Renal cortical epithelial cell (primary cell): ENCODE data around the gene PON2. TPM values are rescaled to one million over a fixed set of nuclear protein-coding genes. Genes with fewer than 3 reads are reported as not detected.

Experiments used
- DNase-seq: peaks from one replicate; pipeline ENCODE4 v3.0.0-alpha.2; 2011; ENCODE audit warnings: low read depth
- total RNA-seq: library from RNA; depleted of rRNA; stranded (reverse); fragments of >200 nt; gene quantifications from 2 replicates; pipeline ENCODE4 v1.2.3, GENCODE V29; 2014

The PON2 gene
- total RNA-seq, 1 donor from 2014 or later, result 250 TPM

DNA sequence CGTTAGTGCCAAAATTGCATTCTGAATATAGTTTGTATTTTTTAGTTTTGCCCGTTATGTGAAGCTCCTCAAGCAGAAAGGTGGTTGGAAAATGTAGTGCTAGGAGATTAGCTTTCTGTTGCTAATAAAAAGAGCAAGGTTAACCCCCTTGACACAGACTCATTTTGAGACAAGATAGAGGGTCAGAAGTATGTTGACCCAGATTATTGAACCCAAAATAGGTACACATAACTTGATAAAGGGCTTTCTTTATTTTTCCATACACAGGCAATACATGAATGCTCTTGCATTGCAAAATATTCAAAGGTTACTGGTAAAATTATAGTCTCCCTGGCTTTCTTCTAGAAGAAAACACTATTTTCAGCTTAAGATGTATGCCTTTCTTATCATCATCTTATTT is 10.0 kb upstream of the PON2 start:
- DNase-seq, result no peak

DNA sequence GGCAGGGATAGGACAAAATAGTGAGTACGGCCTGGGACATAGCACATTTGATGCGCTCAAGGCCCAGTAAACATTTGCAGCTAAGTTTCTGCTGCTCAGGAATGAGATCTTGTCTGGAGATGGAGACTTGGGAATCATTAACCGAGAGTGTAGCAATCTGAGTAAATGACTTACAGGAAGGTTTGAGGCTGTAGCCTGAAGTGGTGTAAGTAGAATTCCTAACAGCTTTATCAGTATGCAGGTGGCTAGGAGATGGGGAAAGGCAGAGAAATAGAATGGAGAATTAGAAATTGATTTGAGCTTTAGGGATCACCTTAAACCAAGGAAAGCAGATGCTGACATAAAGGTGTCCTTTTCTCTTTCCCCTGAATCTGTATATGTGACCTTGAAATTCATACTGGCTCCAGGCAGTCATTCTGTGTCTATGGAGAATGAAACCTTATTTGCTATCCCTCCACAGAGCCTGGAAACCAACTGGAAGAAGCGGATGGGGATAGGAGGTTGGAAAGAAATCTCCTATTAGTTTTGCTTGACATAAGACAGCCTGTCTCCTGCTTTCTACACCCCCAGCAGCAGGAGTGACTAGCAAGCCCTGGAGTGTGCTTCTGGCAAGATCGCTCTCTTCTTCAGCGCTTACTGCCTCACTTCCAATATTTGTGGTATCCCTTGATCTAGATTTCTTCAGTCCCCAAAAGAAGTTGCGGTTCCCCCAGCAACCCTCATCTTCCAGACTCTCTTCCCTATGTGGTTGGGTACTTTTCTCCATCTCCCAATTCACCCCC is 6.4 kb upstream of the PON2 start:
- peak; percentile 99 for DNase-seq

DNA sequence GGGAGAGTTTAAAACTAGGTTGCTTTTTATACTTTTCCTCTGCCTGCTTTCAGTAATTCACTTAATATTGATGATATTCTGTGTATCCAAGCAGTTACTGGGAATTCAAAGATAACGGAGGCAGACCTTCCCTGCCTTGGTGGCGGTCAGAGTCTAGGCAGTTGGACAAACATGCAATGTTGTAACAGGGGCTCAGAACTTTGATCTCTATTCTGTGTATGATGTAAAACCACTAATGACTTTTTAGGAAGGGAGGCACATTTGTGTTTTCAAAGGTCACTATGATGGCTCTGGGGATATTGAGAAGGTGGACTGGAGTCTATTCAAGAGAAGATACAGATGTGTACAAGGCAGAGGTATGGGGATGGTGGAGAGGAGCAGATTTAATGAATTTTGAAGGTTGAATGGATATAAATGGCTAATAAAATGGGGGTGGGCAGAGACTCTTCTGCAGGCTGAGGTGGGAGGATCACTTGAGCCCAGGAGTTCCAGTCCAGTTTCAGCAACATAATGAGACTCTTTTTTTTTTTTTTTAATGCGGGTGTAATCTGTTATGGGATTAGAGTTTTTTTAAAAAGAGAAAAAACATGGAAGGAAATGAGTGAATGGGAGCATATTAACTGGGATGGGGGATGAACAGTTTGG is 5.7 kb upstream of the PON2 start:
- peak; percentile 72 for DNase-seq

DNA sequence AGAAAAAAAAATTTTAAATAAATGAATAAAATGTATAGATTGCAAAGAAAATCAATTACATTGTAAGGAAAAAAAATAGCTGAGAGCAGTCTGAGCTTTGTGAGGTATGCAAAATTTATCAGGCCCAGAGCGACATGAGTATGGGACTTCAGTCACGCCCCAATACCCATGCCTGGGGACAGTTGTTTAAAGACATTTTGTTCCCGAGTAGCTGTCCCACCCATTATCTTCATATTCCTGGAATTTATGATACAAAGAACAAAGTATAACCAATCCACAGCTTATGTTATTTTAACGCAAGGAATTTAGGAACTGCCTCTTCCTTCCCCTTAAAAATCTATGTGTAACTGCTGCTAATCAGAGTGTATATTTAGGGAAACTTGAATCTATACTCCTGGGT is 1.6 kb upstream of the PON2 start:
- no peak for DNase-seq

GRCh38 chr7:95435422-95435780 is 573 bp upstream of the PON2 start:
- no peak for DNase-seq

GRCh38 chr7:95433952-95434556 is 774 bp downstream of the PON2 start:
- peak; percentile 79 for DNase-seq

DNA sequence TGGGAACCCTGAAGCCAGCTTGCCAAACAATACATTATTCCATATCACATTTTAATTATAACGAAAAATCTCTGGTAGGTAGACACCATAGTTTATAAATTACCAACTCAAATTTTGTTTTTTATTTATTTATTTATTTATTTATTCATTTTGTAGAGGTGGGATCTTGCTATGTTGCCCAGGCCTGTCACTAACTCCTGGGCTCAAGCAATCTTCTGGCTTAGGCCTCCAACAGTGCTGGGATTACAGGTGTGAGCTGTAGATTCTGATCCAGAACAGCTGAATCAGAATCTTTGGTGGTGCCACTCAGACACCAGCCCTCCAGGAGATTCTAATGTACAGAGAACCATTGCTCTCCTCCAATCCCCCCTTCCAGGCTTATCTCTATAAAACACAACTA is 1.7 kb downstream of the PON2 start:
- no peak for DNase-seq

- no peak for DNase-seq
These were observed 2.2 kb downstream of the PON2 start for GRCh38 chr7:95432606-95433005.

- DNase-seq, result peak; percentile 99
These were observed 4.0 kb downstream of the PON2 start for GRCh38 chr7:95430864-95431263.

DNA sequence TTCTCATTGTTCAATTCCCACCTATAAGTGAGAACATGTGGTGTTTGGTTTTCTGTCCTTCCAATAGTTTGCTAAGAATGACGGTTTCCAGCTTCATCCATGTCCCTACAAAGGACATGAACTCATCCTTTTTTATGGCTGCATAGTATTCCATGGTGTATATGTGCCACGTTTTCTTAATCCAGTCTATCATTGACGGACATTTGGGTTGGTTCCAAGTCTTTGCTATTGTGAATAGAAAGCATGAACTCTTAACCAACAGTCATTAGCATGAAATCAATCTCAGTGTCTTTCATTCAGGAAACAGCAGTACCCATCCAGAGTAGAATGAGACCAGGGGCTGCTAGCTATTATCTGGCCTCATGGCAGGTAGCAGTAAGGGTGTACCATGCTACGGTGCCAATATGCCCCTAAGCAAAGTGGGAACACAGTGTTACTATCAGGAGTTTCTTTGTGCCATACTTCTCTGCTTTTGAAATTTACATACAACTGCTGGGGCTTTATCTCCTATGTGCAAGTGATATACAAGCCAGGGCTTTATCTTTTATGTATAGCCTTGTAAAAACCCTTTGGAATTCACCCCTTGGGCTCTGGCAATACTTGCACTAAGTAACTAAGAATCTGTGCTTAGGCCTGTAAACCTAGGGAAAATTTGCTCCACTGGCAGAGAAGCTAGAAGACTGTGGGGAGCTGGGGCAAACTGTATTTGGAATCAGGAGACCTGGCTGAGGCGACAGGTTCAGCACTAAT is 5.4 kb downstream of the PON2 start:
- no peak for DNase-seq

GRCh38 chr7:95427914-95428516 is 6.8 kb downstream of the PON2 start:
- DNase-seq, result peak; percentile 47

DNA sequence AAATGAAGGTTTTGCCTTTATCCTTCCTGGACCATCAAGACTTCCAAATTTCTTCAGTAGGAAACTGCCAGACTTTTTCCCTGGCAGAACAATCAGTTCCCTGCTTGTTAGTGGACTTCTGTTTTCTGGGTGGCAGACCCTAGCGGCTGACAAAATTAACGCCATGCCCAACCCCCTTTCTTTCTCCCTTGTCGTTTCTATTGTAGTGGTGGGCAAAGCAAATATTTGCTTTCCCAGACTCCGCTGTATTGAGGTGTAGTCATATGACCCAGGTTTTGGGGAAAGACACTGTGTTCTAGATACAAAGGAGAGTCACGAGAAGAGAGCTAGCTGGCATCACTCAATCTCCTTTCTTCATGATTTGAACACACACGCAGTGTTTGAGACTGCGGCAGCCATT is 7.7 kb downstream of the PON2 start:
- no peak for DNase-seq

DNA sequence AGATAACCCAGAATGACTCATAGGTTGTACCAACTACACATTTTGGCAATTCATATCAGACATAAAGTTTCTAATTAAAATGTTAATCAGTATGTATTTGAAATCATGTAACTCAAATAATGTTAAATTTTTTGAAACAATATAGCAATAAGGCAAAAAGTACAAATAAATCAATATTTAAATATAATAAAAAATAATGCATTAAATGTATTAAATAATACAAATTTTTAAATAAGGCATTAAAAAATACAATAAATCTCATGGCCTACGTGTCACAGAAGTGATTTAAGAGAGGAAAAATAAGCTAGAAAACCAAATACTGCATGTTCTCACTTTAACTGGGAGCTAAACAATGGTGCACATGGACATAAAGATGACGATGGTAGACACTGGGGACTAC is 9.1 kb downstream of the PON2 start:
- no peak for DNase-seq

GRCh38 chr7:95424716-95425115 is 10.1 kb downstream of the PON2 start:
- DNase-seq, result no peak

- peak; percentile 43 for DNase-seq
These were observed 12.9 kb downstream of the PON2 start for GRCh38 chr7:95421847-95422444.

DNA sequence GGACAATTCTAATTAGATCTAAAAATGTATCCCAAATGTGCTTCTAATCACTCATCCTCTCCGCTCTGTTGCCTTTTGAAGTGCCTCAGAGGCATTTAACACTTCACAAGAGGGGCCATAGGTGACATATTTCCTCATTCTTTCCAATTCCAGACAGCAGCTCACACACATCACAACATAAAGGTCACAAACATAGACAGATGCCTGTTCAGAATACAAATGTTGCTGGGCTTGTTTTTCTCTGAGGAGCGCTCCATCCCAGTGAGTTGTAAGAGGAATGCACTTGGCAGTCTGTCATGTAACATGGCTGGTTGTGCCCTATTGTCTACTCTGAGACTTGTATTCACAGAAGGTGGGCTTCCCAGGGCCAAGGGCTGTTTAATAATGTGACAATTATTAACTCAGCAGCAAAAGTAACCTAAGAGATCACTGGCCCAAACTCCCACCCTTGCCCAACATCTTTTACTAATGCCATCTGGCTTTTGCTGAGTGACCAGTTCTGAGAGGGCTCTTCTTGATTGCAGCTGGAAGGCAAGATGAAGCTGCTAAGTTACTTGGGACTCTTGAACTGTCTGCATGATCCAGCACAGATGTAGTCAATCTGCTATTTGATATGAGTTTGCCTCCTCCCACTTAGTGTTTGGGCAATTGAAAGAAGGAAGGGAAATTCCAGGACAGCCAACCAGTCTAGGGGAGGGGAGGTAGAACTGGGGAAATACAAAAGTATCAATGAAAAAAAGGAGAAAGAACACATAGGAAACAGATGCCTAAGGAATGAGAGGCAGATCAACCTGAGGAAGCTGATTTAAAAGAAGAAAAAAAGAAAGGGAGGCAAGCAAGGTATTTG is 13.6 kb downstream of the PON2 start:
- DNase-seq, result peak; percentile 90

DNA sequence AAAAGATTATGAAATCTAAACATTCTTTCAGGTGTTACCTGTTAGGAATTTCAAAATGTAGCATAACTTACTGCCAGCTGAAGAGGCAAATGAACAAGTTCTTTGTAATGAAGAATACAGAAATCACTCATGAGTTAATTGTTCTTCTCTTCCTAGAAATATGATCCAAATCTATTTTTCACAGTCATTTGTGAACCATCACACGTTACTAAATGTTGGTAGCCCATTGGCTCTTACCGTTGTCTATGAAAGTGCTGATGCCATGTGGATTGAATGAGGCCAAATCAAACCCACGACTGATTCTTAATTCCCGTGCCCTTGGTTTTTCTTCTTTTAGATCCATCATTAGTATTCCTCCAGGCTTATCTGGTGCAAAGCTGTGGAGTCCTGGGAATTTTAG is 22.8 kb downstream of the PON2 start:
- DNase-seq, result no peak

- DNase-seq, result no peak
These were observed 23.2 kb downstream of the PON2 start for GRCh38 chr7:95411666-95412065.

DNA sequence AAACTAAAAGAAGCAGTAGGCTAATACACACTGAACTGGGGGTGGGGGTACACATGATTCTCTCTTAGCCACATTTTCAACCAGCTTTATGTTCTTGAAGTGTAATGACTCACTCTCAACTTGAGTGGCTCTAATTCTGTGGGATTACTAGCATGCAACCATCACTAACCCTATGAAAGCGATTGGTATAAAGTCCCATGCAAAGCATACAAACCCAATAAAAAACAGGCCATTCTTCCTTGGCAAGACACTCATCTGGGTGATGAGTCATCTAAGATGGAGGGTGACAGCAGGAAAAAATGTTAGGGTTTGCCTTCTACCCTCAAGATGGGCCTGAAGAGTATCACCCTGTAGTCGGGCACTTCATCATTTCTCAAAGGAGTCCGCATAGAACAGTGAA is 23.8 kb downstream of the PON2 start:
- DNase-seq, result peak; percentile 53

- DNase-seq, result no peak
These were observed 27.1 kb downstream of the PON2 start for GRCh38 chr7:95407751-95408150.

DNA sequence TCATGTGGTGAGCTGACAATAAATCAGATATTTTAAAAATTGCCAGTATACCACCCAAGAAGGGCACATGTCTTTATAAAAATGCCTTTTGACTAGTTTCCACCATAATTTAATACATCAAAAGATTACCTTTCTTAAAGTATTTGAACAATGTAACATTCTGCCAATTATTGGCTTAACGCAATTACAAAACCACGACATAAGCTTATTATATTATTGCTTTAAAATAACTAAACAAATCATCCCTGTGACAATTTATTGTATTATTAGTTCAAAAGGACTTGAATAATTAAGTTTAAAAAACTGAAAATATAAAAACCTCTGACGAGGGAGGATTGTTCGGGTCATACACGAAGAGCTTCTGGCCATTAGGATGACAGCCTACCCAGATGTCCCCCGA is 29.0 kb downstream of the PON2 start:
- no peak for DNase-seq
